HepG2 (cell line): Measurements from ENCODE around the gene PGGT1B. TPM values are rescaled to one million over a fixed set of nuclear protein-coding genes. Genes with fewer than 3 reads are reported as not detected.

Experiments used
- ARHGAP35 ChIP-seq: sonication (generic); formaldehyde crosslinking; IDR thresholded peaks from 2 replicates; pipeline ENCODE4 v1.9.0; 2022; ENCODE audit warnings: mild to moderate bottlenecking, inconsistent platforms, moderate library complexity, missing genetic modification reagents, borderline replicate concordance
- CBX2 ChIP-seq, 2 experiments: fragments of 200-600 bp in 1 of 2; sonication (generic); formaldehyde crosslinking in 1 of 2; IDR thresholded peaks; 2 replicates each; pipeline versions ENCODE4 v1.7.0 to v1.8.1; 2018 to 2022; ENCODE audit warnings: low read depth in 2 of 2, low read length in 1 of 2, mild to moderate bottlenecking in 1 of 2, missing genetic modification reagents in 1 of 2
- EZH2 ChIP-seq: conservative IDR thresholded peaks from 2 replicates; pipeline ENCODE4 v1.6.1; 2012; ENCODE audit warnings: mild to moderate bottlenecking, low read depth, low read length, moderate library complexity
- GATAD1 ChIP-seq: IDR thresholded peaks from 2 replicates; pipeline ENCODE4 v1.6.1; 2016; ENCODE audit warnings: missing genetic modification reagents, missing compliant biosample characterization
- HBP1 ChIP-seq: IDR thresholded peaks from 2 replicates; pipeline ENCODE4 v1.6.1; 2016; ENCODE audit warnings: low read depth, control low read depth
- MAF1 ChIP-seq: sonication (generic); formaldehyde crosslinking; IDR thresholded peaks from 2 replicates; pipeline ENCODE4 v1.5.0; 2020; ENCODE audit warnings: missing genetic modification reagents, borderline replicate concordance
- MBNL3 ChIP-seq: fragments of 250-450 bp; sonication (Bioruptor Pico); conservative IDR thresholded peaks from 2 replicates; pipeline ENCODE4 v1.8.0; 2022; ENCODE audit warnings: mild to moderate bottlenecking, inconsistent platforms
- MIXL1 ChIP-seq: IDR thresholded peaks from 2 replicates; pipeline ENCODE4 v1.6.1; 2016
- MYC ChIP-seq: sonication (generic); formaldehyde crosslinking; IDR thresholded peaks from 2 replicates; pipeline ENCODE4 v1.9.0; 2021; ENCODE audit warnings: missing genetic modification reagents, borderline replicate concordance
- PRPF4 ChIP-seq: fragments of 200-400 bp; formaldehyde crosslinking; IDR thresholded peaks from 2 replicates; pipeline ENCODE4 v1.6.1; 2016; ENCODE audit warnings: low read length, low read depth; ENCODE audit not compliant: poor library complexity, severe bottlenecking
- ZFP90 ChIP-seq: sonication (generic); formaldehyde crosslinking; IDR thresholded peaks from 2 replicates; pipeline ENCODE4 v1.8.0; 2022; ENCODE audit warnings: missing genetic modification reagents, mild to moderate bottlenecking, inconsistent platforms, borderline replicate concordance
- ZNF235 ChIP-seq: sonication (generic); formaldehyde crosslinking; IDR thresholded peaks from 2 replicates; pipeline ENCODE4 v1.8.1; 2023; ENCODE audit warnings: mild to moderate bottlenecking, missing genetic modification reagents, borderline replicate concordance
- ZNF282 ChIP-seq: fragments of 450-650 bp; IDR thresholded peaks from 2 replicates; pipeline ENCODE4 v1.6.1; 2018; ENCODE audit not compliant: partially characterized antibody
- ZNF501 ChIP-seq: sonication (generic); formaldehyde crosslinking; IDR thresholded peaks from 2 replicates; pipeline ENCODE4 v1.5.1; 2020; ENCODE audit warnings: mild to moderate bottlenecking, moderate library complexity, missing genetic modification reagents
- ZNF607 ChIP-seq: sonication (generic); formaldehyde crosslinking; IDR thresholded peaks from 2 replicates; pipeline ENCODE4 v1.5.1; 2020; ENCODE audit warnings: missing genetic modification reagents, mild to moderate bottlenecking, borderline replicate concordance
- polyA plus RNA-seq, 8 experiments: library from polyadenylated mRNA; depleted of rRNA in 3 of 8; stranded (reverse) in 7 of 8; unstranded in 1 of 8; fragments of >200 nt; fragmentation: Illumina TruSeq in 4 of 8; extraction: Trizol in 4 of 8; gene quantifications; 2 replicates each; pipeline versions ENCODE4 v1.2.1 to v1.2.3, GENCODE V29; 2011 to 2016; ENCODE audit warnings: low read depth in 4 of 8, missing spikeins in 1 of 8, mixed read lengths in 1 of 8; ENCODE audit not compliant: insufficient read depth in 1 of 8
- total RNA-seq, 5 experiments: library from RNA; depleted of rRNA; stranded (reverse); fragments of >200 nt; fragmentation: Illumina TruSeq; extraction: Trizol; gene quantifications; 2 replicates each; pipeline ENCODE4 v1.2.3, GENCODE V29; 2016; ENCODE audit warnings: low read depth in 1 of 5
- TF ChIP-seq, protein P1 (sequence below): sonication (generic); formaldehyde crosslinking; IDR thresholded peaks from 2 replicates; pipeline ENCODE4 v1.4.0; 2020; ENCODE audit warnings: mild to moderate bottlenecking, missing genetic modification reagents
- TF ChIP-seq, protein P2 (sequence below): sonication (generic); formaldehyde crosslinking; conservative IDR thresholded peaks from 2 replicates; pipeline ENCODE4 v1.8.1; 2023; ENCODE audit warnings: missing genetic modification reagents
- TF ChIP-seq, protein P3 (sequence below): sonication (generic); formaldehyde crosslinking; IDR thresholded peaks from 2 replicates; pipeline ENCODE4 v1.5.0; 2020; ENCODE audit warnings: mild to moderate bottlenecking, missing genetic modification reagents

Gene PGGT1B
- total and polyA plus RNA-seq, 2 of the 13 experiments (the other 11 are each of a cell fraction or from before 2014, with no cell fraction given): 2.4 to 42.7 TPM

- TF ChIP-seq, protein P1, sequence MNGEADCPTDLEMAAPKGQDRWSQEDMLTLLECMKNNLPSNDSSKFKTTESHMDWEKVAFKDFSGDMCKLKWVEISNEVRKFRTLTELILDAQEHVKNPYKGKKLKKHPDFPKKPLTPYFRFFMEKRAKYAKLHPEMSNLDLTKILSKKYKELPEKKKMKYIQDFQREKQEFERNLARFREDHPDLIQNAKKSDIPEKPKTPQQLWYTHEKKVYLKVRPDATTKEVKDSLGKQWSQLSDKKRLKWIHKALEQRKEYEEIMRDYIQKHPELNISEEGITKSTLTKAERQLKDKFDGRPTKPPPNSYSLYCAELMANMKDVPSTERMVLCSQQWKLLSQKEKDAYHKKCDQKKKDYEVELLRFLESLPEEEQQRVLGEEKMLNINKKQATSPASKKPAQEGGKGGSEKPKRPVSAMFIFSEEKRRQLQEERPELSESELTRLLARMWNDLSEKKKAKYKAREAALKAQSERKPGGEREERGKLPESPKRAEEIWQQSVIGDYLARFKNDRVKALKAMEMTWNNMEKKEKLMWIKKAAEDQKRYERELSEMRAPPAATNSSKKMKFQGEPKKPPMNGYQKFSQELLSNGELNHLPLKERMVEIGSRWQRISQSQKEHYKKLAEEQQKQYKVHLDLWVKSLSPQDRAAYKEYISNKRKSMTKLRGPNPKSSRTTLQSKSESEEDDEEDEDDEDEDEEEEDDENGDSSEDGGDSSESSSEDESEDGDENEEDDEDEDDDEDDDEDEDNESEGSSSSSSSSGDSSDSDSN (CRISPR knock-in tag): peak; percentile 100
- TF ChIP-seq ZNF282 (no peak), CBX2 (IDR thresholded peaks at IDR 0.05; ENCODE audit: low read depth, low read length) (no peak), CBX2 (CRISPR knock-in tag; IDR thresholded peaks at IDR 0.05; ENCODE audit: low read depth) (no peak), MAF1 (no peak), MBNL3 (no peak), MYC (CRISPR knock-in tag) (peak; percentile 56; the same call in 1 of the 2 replicates), MIXL1 (CRISPR knock-in tag) (no peak), ZNF607 (CRISPR knock-in tag) (peak; percentile 59; the same call in 1 of the 2 replicates), PRPF4 (no peak), GATAD1 (CRISPR knock-in tag) (peak; percentile 42; the same call in 1 of the 2 replicates), EZH2 (no peak), HBP1 (CRISPR knock-in tag) (no peak), ZNF235 (CRISPR knock-in tag) (no peak), ARHGAP35 (CRISPR knock-in tag) (peak; percentile 40; the same call in 1 of the 2 replicates), ZNF501 (CRISPR knock-in tag) (peak; percentile 83; the same call in 1 of the 2 replicates), ZFP90 (CRISPR knock-in tag) (0 out of 2 replicates have a peak, but pooled peaks have one; percentile 51)
- TF ChIP-seq, protein P2, sequence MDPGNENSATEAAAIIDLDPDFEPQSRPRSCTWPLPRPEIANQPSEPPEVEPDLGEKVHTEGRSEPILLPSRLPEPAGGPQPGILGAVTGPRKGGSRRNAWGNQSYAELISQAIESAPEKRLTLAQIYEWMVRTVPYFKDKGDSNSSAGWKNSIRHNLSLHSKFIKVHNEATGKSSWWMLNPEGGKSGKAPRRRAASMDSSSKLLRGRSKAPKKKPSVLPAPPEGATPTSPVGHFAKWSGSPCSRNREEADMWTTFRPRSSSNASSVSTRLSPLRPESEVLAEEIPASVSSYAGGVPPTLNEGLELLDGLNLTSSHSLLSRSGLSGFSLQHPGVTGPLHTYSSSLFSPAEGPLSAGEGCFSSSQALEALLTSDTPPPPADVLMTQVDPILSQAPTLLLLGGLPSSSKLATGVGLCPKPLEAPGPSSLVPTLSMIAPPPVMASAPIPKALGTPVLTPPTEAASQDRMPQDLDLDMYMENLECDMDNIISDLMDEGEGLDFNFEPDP (CRISPR knock-in tag): no peak
- TF ChIP-seq, protein P3, sequence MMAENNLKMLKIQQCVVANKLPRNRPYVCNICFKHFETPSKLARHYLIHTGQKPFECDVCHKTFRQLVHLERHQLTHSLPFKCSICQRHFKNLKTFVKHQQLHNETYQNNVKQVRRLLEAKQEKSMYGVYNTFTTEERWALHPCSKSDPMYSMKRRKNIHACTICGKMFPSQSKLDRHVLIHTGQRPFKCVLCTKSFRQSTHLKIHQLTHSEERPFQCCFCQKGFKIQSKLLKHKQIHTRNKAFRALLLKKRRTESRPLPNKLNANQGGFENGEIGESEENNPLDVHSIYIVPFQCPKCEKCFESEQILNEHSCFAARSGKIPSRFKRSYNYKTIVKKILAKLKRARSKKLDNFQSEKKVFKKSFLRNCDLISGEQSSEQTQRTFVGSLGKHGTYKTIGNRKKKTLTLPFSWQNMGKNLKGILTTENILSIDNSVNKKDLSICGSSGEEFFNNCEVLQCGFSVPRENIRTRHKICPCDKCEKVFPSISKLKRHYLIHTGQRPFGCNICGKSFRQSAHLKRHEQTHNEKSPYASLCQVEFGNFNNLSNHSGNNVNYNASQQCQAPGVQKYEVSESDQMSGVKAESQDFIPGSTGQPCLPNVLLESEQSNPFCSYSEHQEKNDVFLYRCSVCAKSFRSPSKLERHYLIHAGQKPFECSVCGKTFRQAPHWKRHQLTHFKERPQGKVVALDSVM (CRISPR knock-in tag): no peak
These were observed 93.1 kb downstream of the PGGT1B start, which contains the start of gene TRIM36 (continued) for GRCh38 chr5:115169487-115170133.
